ENCODE results near the gene MEIS2.

Gene MEIS2

GRCh38 chr15:36879568-36880222, 220.7 kb downstream of the MEIS2 start:
- TF ChIP-seq CTCF (conservative IDR thresholded peaks at IDR 0.05; ENCODE audit: control insufficient read depth, insufficient read depth, low read depth, low read length) = no peak
- no peak for DNase-seq (ENCODE audit: low read depth)
- H3K4me3 ChIP-seq (ENCODE audit: control insufficient read depth, low read depth, low read length) = no peak overlapping the region

- no peak overlapping the region for H3K4me3 ChIP-seq (ENCODE audit: control insufficient read depth, low read depth, low read length)
- no peak for DNase-seq (ENCODE audit: low read depth)
- TF ChIP-seq CTCF (conservative IDR thresholded peaks at IDR 0.05; ENCODE audit: control insufficient read depth, insufficient read depth, low read depth, low read length) = no peak
These were observed 221.6 kb downstream of the MEIS2 start for GRCh38 chr15:36878684-36879262.

DNA sequence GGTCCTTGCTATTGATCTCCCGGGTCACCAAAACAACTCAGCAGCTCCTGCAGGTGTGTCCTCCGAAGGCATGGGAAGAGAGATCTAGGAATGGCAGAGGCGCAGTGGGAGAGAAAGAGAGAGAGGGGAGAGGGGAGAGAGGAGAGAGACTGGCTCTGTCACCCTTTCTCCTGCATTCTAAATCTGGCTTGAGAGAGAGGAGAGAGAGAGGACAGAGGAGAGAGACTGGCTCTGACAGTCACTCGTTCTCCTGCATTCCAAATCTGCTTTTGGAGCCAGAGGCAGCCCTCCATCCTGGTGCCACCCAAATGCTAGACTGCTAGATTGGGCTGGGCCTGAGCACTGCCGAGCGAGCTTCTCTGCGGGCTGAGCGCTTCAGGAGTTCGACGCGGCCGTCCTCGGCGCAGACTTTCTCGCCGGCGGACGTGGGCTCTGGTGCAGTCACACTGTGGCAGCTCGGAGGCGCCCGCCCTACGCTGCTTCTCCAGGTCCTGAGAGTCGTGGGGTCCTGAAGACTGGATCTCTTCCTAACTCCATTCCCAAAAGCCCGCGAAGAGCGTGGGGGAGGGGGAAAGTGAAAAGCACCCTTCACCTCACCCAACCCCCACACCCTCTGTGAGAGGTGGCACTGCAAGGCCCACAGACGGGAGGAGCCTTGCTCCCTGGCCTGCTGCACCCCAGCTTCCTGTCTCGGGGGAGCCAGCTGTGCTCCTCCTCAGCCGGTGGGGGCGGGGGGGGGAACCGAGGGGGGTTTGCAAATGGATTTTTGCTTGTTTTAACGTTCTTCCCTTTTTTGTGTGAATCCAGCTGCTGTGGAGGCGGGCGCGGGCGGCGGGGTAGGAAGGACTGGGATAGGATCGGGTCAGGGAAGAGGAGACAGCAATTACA, 222.3 kb downstream of the MEIS2 start:
- no peak for TF ChIP-seq CTCF (conservative IDR thresholded peaks at IDR 0.05; ENCODE audit: control insufficient read depth, insufficient read depth, low read depth, low read length)
- DNase-seq (ENCODE audit: low read depth) = no peak
- no peak overlapping the region for H3K4me3 ChIP-seq (ENCODE audit: control insufficient read depth, low read depth, low read length)

DNA sequence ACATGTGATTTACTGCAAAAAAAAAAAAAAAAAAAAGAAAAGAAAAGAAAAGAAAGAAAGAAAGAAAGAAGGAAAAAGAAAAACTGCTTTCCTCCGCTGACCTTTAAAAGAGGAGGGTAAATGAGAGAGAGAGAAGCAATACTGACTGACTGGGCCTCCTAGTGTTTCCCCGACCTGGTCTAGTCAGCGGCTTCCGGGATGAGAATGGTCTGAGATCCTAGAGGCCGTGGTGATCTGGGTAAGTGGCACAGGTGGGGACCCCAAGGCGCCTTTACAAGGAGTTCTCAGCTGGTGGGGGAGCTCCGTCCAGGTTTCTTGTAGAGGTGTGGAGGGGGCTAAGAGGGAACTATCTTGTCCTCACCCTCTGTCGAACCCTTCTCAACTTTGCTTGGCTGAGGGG, 223.1 kb downstream of the MEIS2 start:
- no peak overlapping the region for H3K4me3 ChIP-seq (ENCODE audit: control insufficient read depth, low read depth, low read length)
- no peak for DNase-seq (ENCODE audit: low read depth)
- TF ChIP-seq CTCF (conservative IDR thresholded peaks at IDR 0.05; ENCODE audit: control insufficient read depth, insufficient read depth, low read depth, low read length) = no peak

- DNase-seq (ENCODE audit: low read depth) = no peak
- TF ChIP-seq CTCF (conservative IDR thresholded peaks at IDR 0.05; ENCODE audit: control insufficient read depth, insufficient read depth, low read depth, low read length) = no peak
- H3K4me3 ChIP-seq (ENCODE audit: control insufficient read depth, low read depth, low read length) = no peak overlapping the region
These were observed 224.5 kb downstream of the MEIS2 start for GRCh38 chr15:36875740-36876334.

GRCh38 chr15:36874930-36875329, 225.4 kb downstream of the MEIS2 start:
- no peak for DNase-seq (ENCODE audit: low read depth)
- H3K4me3 ChIP-seq (ENCODE audit: control insufficient read depth, low read depth, low read length) = no peak overlapping the region
- no peak for TF ChIP-seq CTCF (conservative IDR thresholded peaks at IDR 0.05; ENCODE audit: control insufficient read depth, insufficient read depth, low read depth, low read length)
